Keratinocyte (primary cell): Measurements from ENCODE around the gene ADAT3.

Experiments used
- CTCF ChIP-seq, 3 experiments: IDR thresholded peaks in 1 of 3; conservative IDR thresholded peaks in 1 of 3; optimal IDR thresholded peaks in 1 of 3; 2 replicates in 2 of 3; 3 replicates in 1 of 3; pipeline versions ENCODE3 to v1.5.1; 2011; ENCODE audit warnings: low read length in 3 of 3, mild to moderate bottlenecking in 3 of 3, moderate library complexity in 2 of 3, control low read depth in 1 of 3, inconsistent platforms in 1 of 3; ENCODE audit not compliant: insufficient read depth in 2 of 3; ENCODE audit errors: extremely low read depth in 1 of 3
- EZH2 ChIP-seq: IDR thresholded peaks from one replicate; pipeline ENCODE4 v1.6.1; 2012; ENCODE audit warnings: inconsistent platforms, mild to moderate bottlenecking, low read length, moderate library complexity

GRCh38 chr19:1859331-1859781, 45.8 kb upstream of the ADAT3 start:
- TF ChIP-seq CTCF (optimal IDR thresholded peaks at IDR 0.05 in 1 of 3, IDR thresholded peaks at IDR 0.05 in 1 of 3, conservative IDR thresholded peaks at IDR 0.05 in 1 of 3; ENCODE audit: extremely low read depth in 1 of 3, insufficient read depth in 2 of 3, low read length in 3 of 3) (no peak), EZH2 (no peak)
